Measurements from ENCODE around the gene TBX6.
"Not testable (repeated sequence)": the region's sequence is repeated elsewhere in the genome, so short reads cannot be mapped to it uniquely, and the experiment has no call there.

TBX6 gene, protein sequence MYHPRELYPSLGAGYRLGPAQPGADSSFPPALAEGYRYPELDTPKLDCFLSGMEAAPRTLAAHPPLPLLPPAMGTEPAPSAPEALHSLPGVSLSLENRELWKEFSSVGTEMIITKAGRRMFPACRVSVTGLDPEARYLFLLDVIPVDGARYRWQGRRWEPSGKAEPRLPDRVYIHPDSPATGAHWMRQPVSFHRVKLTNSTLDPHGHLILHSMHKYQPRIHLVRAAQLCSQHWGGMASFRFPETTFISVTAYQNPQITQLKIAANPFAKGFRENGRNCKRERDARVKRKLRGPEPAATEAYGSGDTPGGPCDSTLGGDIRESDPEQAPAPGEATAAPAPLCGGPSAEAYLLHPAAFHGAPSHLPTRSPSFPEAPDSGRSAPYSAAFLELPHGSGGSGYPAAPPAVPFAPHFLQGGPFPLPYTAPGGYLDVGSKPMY

GRCh38 chr16:30091474-30092372 is at the start of gene TBX6:
Gene TBX6, minus strand, starts transcription at chr16:30091924. Its CDS starts 731 bp downstream, at chr16:30091193.
- peak; percentile 79 to 87 for DNase-seq (ENCODE audit: low read depth in 2 of 2)

DNA sequence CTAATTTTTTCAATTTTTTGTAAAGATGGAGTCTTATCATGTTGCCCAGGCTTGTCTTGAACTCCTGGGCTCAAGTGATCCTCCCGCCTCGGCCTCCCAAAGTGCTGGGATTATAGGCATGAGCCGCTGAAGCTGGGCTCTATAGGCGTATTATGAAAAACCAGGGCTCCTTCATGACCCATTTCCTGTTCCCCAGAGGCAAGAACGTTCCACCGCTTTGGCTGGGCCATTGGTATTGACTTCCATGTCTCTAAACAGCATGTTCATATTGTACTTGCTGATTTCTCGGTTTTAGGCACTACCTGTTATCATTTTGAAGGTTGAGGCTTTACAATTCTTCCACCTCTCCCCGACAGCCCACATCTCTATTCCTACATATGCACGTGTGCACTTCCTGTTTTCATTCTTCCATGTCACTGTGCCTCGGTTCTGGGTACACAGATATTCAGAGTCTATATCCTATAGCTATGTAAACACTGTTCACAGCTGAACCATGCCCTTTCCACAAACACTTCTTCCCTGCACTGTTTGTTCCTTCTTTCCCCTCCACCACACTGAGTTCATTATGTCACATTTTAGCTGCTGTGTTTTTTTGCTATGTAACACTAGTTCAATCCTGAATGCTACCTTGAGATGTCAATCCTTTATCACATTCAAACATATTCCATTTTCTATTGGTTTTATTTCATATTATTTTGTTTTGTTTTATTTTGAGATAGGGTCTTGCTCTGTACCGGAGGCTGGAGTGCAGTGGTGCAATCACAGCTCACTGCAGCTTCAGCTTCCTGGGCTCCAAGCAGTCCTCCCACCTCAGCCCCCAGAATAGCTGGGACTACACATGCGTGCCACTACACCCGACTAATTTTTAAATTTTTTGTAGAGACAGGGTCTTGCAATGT is 48.1 kb upstream of the TBX6 start:
- DNase-seq (ENCODE audit: low read depth in 2 of 2): no peak

- no peak for DNase-seq (ENCODE audit: low read depth in 2 of 2)
These were observed 46.2 kb upstream of the TBX6 start for GRCh38 chr16:30137897-30138296.

DNA sequence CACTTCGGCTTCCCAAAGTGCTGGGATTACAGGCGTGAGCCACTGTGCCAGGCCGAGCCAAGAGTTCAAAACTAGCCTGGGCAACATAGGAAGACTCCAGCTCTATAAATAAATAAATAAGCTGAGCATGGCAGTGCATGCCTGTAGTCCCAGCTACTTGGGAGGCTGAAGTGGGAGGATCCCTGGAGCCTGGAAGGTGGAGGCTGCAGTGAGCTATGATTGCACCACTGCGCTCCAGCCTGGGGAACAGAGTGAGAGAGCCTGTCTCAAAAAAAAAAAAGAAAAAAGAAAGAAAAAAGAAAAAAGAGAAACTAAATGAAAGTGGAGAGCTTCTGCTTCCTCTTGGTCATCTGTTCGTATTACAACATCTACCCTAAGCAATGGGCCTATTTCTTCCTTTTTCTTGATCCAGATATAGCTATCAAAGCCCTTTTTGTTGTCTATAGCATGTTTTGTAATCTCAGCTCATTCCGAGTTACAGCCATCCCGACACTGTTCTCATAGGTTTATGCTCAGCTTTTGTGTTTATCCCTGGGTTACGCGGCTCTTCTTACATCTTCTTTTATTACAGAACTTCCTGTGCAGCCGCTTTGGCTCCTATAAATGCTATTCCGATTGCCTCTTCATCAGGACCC is 45.4 kb upstream of the TBX6 start:
- no peak for DNase-seq (ENCODE audit: low read depth in 2 of 2)

GRCh38 chr16:30132591-30132990 is 40.9 kb upstream of the TBX6 start:
- DNase-seq (ENCODE audit: low read depth in 2 of 2): no peak

GRCh38 chr16:30131869-30132475 is 40.2 kb upstream of the TBX6 start:
- DNase-seq (ENCODE audit: low read depth in 2 of 2): no peak

DNA sequence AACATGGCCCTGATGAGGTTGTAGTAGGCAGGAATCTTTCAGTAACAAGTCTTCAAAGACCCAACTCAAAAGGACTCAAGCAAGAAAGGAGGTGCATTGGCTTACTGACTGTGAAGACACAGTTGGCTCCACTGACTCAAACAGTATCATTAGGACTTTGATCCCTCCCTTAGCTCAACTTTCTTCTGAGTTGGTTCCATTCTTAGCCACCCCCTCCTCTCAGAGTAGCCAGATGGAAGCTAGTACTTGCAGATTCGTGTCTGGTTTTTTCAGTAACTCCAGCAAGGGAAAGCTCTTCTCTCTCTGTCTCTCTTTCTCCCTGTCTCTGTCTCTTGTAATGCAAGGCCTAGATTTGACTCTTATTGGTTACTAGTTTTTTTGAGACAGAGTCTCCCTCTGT is 36.3 kb upstream of the TBX6 start:
- DNase-seq (ENCODE audit: low read depth in 2 of 2): no peak

DNA sequence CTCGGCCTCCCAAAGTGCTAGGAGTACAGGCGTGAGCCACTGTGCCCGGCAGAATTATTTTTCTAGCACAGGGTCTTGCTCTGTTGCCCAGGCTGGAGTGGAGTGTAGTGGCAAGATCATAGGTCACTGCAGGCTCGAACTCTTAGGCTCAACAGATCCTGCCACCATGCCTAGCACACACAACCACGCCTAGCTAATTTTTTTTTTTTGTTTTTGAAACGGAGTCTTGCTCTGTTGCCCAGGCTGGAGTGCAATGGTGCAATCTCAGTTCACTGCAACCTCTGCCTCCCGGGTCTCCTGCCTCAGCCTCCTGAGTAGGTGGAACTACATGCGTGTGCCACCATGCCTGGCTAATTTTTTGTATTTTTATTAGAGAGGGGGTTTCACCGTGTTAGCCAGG is 34.0 kb upstream of the TBX6 start:
- DNase-seq (ENCODE audit: low read depth in 2 of 2): not testable (repeated sequence)

GRCh38 chr16:30124985-30125379 is 33.3 kb upstream of the TBX6 start:
- DNase-seq (ENCODE audit: low read depth in 2 of 2): no peak

DNA sequence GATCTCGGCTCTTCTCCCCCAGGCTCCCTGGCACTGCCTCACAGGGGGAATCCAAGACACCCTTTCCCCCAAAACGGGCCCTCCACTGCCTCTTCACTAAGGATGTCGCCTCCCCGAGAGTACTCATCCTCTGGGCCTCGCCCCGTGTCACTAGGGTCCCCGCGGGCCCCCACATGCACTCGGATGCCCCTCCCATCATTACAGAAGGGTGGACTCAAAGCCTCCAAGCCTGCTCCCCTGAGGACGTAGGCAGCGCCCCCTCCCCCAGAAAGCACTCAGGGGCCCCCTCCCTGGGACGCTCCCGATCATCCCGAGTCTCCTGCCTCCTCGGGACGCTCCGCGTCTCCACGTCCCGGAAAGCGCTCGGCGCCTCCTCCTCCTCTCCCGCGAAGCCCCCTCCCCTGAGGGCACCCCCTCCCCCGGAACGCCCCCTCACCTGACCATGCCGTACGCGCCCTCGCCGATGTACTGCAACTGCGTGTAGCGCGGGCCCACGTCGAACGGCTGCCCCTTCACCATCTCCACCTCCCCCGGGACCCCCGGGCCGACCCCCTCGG is 31.0 kb upstream of the TBX6 start:
- DNase-seq (ENCODE audit: low read depth in 2 of 2): no peak

DNA sequence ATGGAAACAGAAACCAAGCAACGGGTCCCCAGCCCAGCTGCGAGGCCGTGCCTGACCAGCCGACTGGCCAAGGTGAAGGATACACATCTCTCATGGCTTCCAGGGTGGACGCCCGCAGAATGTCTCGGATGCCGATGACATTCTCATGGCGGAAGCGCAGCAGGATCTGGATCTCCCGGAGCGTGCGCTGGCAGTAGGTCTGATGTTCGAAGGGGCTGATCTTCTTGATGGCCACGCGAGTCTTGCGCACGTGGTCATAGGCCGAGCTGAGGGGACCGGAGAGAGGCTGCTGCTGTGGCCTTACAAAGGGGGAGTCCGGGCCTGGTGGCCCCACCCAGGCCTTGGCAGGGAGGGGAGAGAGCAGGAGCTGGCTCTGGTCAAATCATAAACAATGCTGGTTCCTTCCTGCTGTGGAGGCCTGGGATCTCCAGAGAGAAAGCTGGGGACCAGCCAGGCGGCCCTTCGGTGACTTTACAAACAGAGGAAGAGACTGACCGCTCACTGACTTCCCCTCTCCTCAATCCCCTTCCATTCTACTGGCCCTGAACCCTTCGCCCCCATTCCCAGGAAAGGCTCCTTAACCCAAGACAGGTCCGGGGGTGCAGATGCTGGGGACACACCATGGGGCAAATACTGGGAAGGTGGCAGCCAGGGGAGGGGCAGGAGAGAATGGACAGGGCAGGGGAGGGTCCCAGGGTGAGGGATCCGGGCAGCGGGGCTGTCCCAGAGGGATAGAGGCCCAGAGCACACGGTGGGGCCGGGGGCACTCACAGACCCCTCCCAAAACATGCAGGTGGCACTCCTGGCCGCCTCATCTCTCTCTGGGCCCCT is 30.2 kb upstream of the TBX6 start:
- DNase-seq (ENCODE audit: low read depth in 2 of 2): no peak

DNA sequence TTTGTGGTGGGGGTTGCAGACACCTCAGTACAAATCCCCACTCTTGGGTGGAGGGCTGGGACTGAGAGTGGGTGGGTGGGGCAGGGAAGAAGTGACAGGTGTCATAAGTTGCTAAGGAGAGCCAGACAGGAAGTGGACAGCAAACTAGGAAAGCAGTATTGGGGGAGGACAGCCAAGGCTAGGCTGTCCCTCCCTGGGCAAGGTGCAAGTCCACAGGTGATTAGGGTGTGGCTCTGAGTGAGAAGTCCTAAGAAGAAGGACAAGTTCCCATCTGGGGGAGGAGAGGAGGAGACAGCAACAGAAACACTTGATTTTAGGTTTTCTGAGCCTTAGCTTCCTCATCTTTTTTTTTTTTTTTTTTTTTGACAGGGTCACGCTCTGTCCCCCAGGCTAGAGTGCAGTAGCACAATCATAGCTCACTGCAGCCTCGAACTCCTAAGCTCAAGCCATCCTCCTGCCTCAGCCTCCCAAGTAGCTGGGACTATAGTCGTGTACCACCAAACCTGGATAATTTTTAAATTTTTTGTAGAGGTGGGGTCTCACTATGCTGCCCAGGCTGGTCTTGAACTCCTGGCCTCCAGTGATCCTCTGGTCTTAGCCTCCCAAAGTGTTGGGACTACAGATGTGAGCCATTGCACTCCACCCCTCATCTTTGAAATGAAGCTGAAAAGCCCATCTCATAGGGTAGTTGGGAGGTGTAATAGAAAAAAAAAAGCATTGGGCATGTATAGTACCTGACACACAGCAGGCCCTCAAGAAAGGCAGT is 28.8 kb upstream of the TBX6 start:
- DNase-seq (ENCODE audit: low read depth in 2 of 2): no peak

DNA sequence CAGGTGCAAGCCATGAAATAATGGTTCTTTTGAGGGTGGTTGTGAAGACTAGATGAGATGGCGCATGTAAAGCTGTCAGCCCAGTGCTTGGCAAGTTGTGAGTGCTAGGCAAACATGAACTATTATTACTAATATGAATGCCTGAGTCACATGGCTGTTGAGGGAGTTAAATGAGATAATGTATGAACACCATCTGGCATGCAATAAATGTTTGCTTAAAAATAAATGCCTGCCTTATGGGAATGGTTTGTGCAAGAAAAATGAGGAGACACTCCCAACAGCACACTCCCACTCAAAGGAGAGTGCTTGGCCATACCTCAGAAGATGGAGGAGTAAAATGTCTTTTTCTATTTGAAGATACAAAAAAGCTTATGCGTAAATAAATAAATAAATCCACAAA is 27.7 kb upstream of the TBX6 start:
- DNase-seq (ENCODE audit: low read depth in 2 of 2): no peak

DNA sequence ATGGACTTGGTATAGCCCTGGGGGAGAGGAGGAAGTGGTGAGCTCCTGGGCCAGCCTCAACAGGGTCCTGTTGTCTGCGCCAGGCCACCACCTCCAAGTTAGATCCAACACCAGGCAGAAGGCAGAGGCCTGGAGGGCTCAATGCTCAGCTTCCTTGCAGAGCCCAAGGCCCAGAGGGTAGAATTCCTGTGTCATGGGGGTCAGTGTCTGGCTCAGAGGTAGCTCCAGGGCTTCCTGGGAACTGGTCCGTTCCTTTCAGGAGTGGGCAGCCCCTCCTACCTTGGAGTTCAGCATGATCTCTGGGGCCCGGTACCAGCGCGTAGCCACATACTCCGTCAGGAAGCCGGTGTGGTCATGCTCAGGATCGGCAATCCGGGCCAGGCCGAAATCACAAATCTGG is 26.0 kb upstream of the TBX6 start:
- DNase-seq (ENCODE audit: low read depth in 2 of 2): no peak

- no peak for DNase-seq (ENCODE audit: low read depth in 2 of 2)
These were observed 24.8 kb upstream of the TBX6 start for GRCh38 chr16:30116291-30117207.

DNA sequence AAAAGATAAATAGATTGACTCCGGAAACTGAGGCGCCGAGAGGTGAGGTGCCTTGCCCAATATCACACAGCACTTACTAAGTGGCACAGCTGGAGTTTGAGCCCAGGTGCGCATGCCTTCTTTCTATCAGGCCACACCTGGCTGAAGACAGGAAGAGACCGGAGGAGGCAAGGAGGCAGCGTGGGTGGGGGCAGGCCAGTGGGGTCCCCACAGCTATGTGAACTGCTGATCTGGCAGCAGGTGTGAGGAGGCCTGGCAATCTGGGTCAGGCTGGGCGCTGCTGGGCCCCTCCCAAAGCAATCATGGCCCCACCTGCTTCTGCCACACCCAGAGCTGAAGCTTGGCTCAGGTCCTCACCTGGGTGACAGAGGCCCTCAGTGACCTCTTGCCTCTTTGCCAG is 23.5 kb upstream of the TBX6 start:
- DNase-seq (ENCODE audit: low read depth in 2 of 2): no peak

DNA sequence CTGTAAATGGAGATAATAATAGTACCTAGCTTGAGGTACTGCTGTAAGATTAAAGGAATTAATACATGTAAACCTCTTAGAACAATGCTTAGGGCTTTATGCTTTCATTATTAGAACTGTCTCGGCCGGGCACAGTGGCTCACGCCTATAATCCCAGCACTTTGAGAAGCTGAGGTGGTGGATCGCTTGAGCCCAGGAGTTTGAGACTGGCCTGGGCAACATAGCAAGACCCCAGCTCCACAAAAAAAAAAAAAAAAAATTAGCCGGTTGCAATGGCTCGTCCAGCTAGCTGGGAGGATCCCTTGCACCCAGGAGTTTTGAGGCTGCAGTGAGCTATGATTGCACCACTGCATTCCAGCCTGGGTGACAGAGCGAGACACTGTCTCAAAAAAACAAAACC is 23.1 kb upstream of the TBX6 start:
- not testable (repeated sequence) for DNase-seq (ENCODE audit: low read depth in 2 of 2)

GRCh38 chr16:30114411-30114810 is 22.7 kb upstream of the TBX6 start:
- no peak for DNase-seq (ENCODE audit: low read depth in 2 of 2)

Data from stimulated activated CD4-positive, alpha-beta T cell treated with anti-CD3 and anti-CD28 coated beads, Interleukin-1b, Interleukin-23, amount 100 ng/mL, for 1 hour (primary cell).